IMR-90 (cell line): ENCODE measurements around the gene NBEA. TPM values are rescaled to one million over a fixed set of nuclear protein-coding genes. Genes with fewer than 3 reads are reported as not detected.

Experiments used
- ATAC-seq: fragments of 200-7000 bp; cut with Tn5 transposase; 2 replicates; pipeline ENCODE4 v1.9.1; 2020; ENCODE audit warnings: low read depth, mild to moderate bottlenecking, moderate library complexity
- BruUV-seq: library from RNA; stranded (reverse); fragments of 400-500 nt; replicated peaks from 2 replicates; lab custom pipeline; 2021; lab: Mats Ljungman, UMichigan
- CTCF ChIA-PET: fragments of 300-600 bp; formaldehyde crosslinking; extraction: SDS; loops from one replicate; lab custom pipeline; 2021; ENCODE audit warnings: antibody characterized with exemption; lab: Yijun Ruan, JAX
- POLR2A ChIA-PET: fragments of 300-600 bp; sonication (Branson Sonifier 250); formaldehyde crosslinking; loops from one replicate; lab custom pipeline; 2022; ENCODE audit warnings: antibody characterized with exemption; ENCODE audit not compliant: unreplicated experiment; lab: Charles Lee
- DNase-seq: peaks from one replicate; pipeline ENCODE4 v3.0.0; 2013
- H2AFZ ChIP-seq: replicated peaks from 2 replicates; pipeline ENCODE3; 2013; ENCODE audit warnings: low read length, mild to moderate bottlenecking; ENCODE audit not compliant: poor library complexity
- H2AK5ac ChIP-seq: 2 replicates; pipeline ENCODE4 v1.6.1; 2013; ENCODE audit warnings: low read depth, low read length, inconsistent platforms
- H2AK9ac ChIP-seq: replicated peaks from 2 replicates; pipeline ENCODE3; 2013; ENCODE audit warnings: mild to moderate bottlenecking, low read depth, low read length, moderate library complexity; ENCODE audit not compliant: poor library complexity
- H2BK120ac ChIP-seq: 2 replicates; pipeline ENCODE4 v1.6.1; 2013; ENCODE audit warnings: low read depth, low read length, inconsistent platforms
- H2BK15ac ChIP-seq: 3 replicates; pipeline ENCODE4 v1.6.1; 2013; ENCODE audit warnings: low read depth, low read length, inconsistent platforms
- H2BK20ac ChIP-seq: 2 replicates; pipeline ENCODE4 v1.6.1; 2013; ENCODE audit warnings: low read depth, mild to moderate bottlenecking, inconsistent platforms, low read length, moderate library complexity
- H2BK5ac ChIP-seq: 2 replicates; pipeline ENCODE4 v1.6.1; 2013; ENCODE audit warnings: mild to moderate bottlenecking, low read depth, low read length, inconsistent platforms; ENCODE audit not compliant: poor library complexity, severe bottlenecking
- H3K14ac ChIP-seq: replicated peaks from 2 replicates; pipeline ENCODE4 v1.6.1; 2013; ENCODE audit warnings: low read depth, low read length, inconsistent platforms
- H3K18ac ChIP-seq: 2 replicates; pipeline ENCODE4 v1.6.1; 2013; ENCODE audit warnings: low read depth, low read length, control low read depth
- H3K23ac ChIP-seq: 2 replicates; pipeline ENCODE4 v1.6.1; 2013; ENCODE audit warnings: low read depth, low read length, inconsistent platforms
- H3K27ac ChIP-seq: 2 replicates; pipeline ENCODE4 v1.5.1; 2013; ENCODE audit warnings: mild to moderate bottlenecking, control low read depth, low read length; ENCODE audit not compliant: insufficient read depth
- H3K27me3 ChIP-seq: 2 replicates; pipeline ENCODE4 v1.6.1; 2013; ENCODE audit warnings: low read length; ENCODE audit not compliant: control insufficient read depth, insufficient read depth
- H3K36me3 ChIP-seq: 2 replicates; pipeline ENCODE4 v1.6.1; 2013; ENCODE audit warnings: low read length, mixed read lengths; ENCODE audit not compliant: control insufficient read depth, insufficient read depth
- H3K4ac ChIP-seq: 2 replicates; pipeline ENCODE4 v1.6.1; 2013; ENCODE audit warnings: low read depth, low read length, inconsistent platforms
- H3K4me1 ChIP-seq: 2 replicates; pipeline ENCODE4 v1.6.1; 2013; ENCODE audit warnings: low read length, mixed read lengths; ENCODE audit not compliant: control insufficient read depth, insufficient read depth
- H3K4me2 ChIP-seq: 2 replicates; pipeline ENCODE4 v1.6.1; 2013; ENCODE audit warnings: low read depth, mild to moderate bottlenecking, control low read depth, low read length, moderate library complexity
- H3K4me3 ChIP-seq: 2 replicates; pipeline ENCODE4 v1.5.1; 2013; ENCODE audit warnings: low read depth, mild to moderate bottlenecking, control low read depth, low read length, moderate library complexity; ENCODE audit not compliant: insufficient read depth
- H3K56ac ChIP-seq: 2 replicates; pipeline ENCODE4 v1.6.1; 2013; ENCODE audit warnings: low read length, inconsistent platforms; ENCODE audit not compliant: insufficient read depth; ENCODE audit errors: extremely low read depth
- H3K79me1 ChIP-seq, 2 experiments: 2 replicates each; pipeline ENCODE4 v1.6.1; 2013; ENCODE audit warnings: low read length in 2 of 2, inconsistent platforms in 1 of 2, low read depth in 1 of 2
- H3K9ac ChIP-seq: 2 replicates; pipeline ENCODE4 v1.6.1; 2013; ENCODE audit warnings: low read depth, low read length, control low read depth
- H3K9me1 ChIP-seq: 2 replicates; pipeline ENCODE4 v1.6.1; 2013; ENCODE audit warnings: low read length, inconsistent platforms; ENCODE audit not compliant: insufficient read depth
- H3K9me3 ChIP-seq: 2 replicates; pipeline ENCODE4 v1.6.1; 2013; ENCODE audit warnings: low read length; ENCODE audit not compliant: control insufficient read depth, insufficient read depth
- H4K20me1 ChIP-seq: 2 replicates; pipeline ENCODE4 v1.6.1; 2013; ENCODE audit warnings: low read length, inconsistent platforms; ENCODE audit not compliant: insufficient read depth
- H4K5ac ChIP-seq: 2 replicates; pipeline ENCODE4 v1.6.1; 2013; ENCODE audit warnings: mild to moderate bottlenecking, low read depth, low read length, control low read depth
- H4K8ac ChIP-seq, 2 experiments: 2 replicates each; pipeline ENCODE4 v1.6.1; 2013; ENCODE audit warnings: low read depth in 2 of 2, low read length in 2 of 2, control low read depth in 1 of 2, inconsistent platforms in 1 of 2
- H4K91ac ChIP-seq: 2 replicates; pipeline ENCODE4 v1.6.1; 2013; ENCODE audit warnings: low read depth, low read length, inconsistent platforms; ENCODE audit not compliant: insufficient read depth
- CHD1 ChIP-seq: IDR thresholded peaks from 2 replicates; pipeline ENCODE4 v1.6.1; 2012; ENCODE audit warnings: low read depth, low read length, improper control_type of control experiment
- MXI1 ChIP-seq: IDR thresholded peaks from 2 replicates; pipeline ENCODE4 v1.6.1; 2012; ENCODE audit warnings: low read depth, mild to moderate bottlenecking, low read length, moderate library complexity, borderline replicate concordance
- NFE2L2 ChIP-seq: fragments of 150-350 bp; IDR thresholded peaks from 2 replicates; pipeline ENCODE4 v1.6.1; 2016; ENCODE audit warnings: low read depth, mild to moderate bottlenecking, low read length
- WGBS, 2 experiments: methylation state at CpG; one replicate each; pipeline versions ENCODE4 v1.1.5 to v1.1.7; 2013; ENCODE audit warnings: missing lambda C conversion rate in 2 of 2; ENCODE audit not compliant: insufficient read length in 1 of 2; ENCODE audit errors: extremely low coverage in 2 of 2; 5-methylcytosine and 5-hydroxymethylcytosine counted together
- dilution Hi-C: fragments of 300-500 bp; cut with HindIII; formaldehyde crosslinking; loops from one replicate; pipeline ENCODE4 v1.14.3; 2018; ENCODE audit warnings: low sequenced_read_pairs; ENCODE audit not compliant: unreplicated experiment
- in situ Hi-C: fragments of 300-500 bp; cut with MboI; formaldehyde crosslinking; loops from 3 replicates; pipeline ENCODE4 v1.14.3; 2019; ENCODE audit warnings: low sequenced_read_pairs, inconsistent platforms, mixed read lengths
- intact Hi-C: fragments of 100-400 bp; cut with micrococcal nuclease; formaldehyde crosslinking; loops from 2 replicates; pipeline ENCODE4 v1.10.0; 2022
- polyA plus RNA-seq, 3 experiments: library from polyadenylated mRNA; depleted of rRNA; stranded (reverse); fragments of >200 nt; gene quantifications; 2 replicates each; pipeline ENCODE4 v1.2.3, GENCODE V29; 2012; ENCODE audit warnings: low replicate concordance in 1 of 3
- total RNA-seq: library from RNA; depleted of rRNA; stranded (reverse); fragments of >200 nt; gene quantifications from 2 replicates; pipeline ENCODE4 v1.2.3, GENCODE V29; 2012
- TF ChIP-seq, protein P1 (sequence below): conservative IDR thresholded peaks from 2 replicates; pipeline ENCODE4 v1.5.1; 2012; ENCODE audit warnings: mild to moderate bottlenecking, low read depth, low read length, improper control_type of control experiment

The NBEA gene
- total and polyA plus RNA-seq, 2 of the 4 experiments (the other 2 are of a cell fraction), result 0.82 to 2.2 TPM

GRCh38 chr13:35332134-35332533, 390.1 kb downstream of the NBEA start:
- Histone ChIP-seq H3K4me1 (no peaks in the 10 kb centered on the region), H2BK20ac (no peak overlapping the region), H2BK5ac (no peak overlapping the region), H2AFZ (no peak overlapping the region), H3K56ac (no peak overlapping the region), H2AK5ac (no peak overlapping the region), H3K4me3 (no peak overlapping the region), H3K79me1 (no peaks in the 10 kb centered on the region), H3K4me2 (no peak overlapping the region), H2BK120ac (no peak overlapping the region), H2BK15ac (no peak overlapping the region), H3K36me3 (no peaks in the 10 kb centered on the region), H3K9ac (no peak overlapping the region), H3K27me3 (no peaks in the 10 kb centered on the region), H4K8ac (no peak overlapping the region), H3K9me1 (no peaks in the 10 kb centered on the region), H4K5ac (no peak overlapping the region), H2AK9ac (no peak overlapping the region), H3K14ac (no peak overlapping the region), H3K4ac (no peak overlapping the region), H3K18ac (no peak overlapping the region), H3K23ac (no peak overlapping the region), H3K9me3 (no peaks in the 10 kb centered on the region), H4K20me1 (no peaks in the 10 kb centered on the region), H4K91ac (no peak overlapping the region), H3K27ac (no peak overlapping the region)
- dilution Hi-C loops, result no loop called here
- TF ChIP-seq, protein P1, sequence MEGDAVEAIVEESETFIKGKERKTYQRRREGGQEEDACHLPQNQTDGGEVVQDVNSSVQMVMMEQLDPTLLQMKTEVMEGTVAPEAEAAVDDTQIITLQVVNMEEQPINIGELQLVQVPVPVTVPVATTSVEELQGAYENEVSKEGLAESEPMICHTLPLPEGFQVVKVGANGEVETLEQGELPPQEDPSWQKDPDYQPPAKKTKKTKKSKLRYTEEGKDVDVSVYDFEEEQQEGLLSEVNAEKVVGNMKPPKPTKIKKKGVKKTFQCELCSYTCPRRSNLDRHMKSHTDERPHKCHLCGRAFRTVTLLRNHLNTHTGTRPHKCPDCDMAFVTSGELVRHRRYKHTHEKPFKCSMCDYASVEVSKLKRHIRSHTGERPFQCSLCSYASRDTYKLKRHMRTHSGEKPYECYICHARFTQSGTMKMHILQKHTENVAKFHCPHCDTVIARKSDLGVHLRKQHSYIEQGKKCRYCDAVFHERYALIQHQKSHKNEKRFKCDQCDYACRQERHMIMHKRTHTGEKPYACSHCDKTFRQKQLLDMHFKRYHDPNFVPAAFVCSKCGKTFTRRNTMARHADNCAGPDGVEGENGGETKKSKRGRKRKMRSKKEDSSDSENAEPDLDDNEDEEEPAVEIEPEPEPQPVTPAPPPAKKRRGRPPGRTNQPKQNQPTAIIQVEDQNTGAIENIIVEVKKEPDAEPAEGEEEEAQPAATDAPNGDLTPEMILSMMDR, result no peak
- TF ChIP-seq NFE2L2 (no peak), MXI1 (no peak), CHD1 (no peak)
- ChIA-PET POLR2A (no interaction called here), CTCF (no interaction called here)
- in situ Hi-C loops, result no loop called here
- BruUV-seq, result no TSS peak
- ATAC-seq, result no peak
- no peak for DNase-seq
- 60% methylated on average over 1 of the region's 3 CpGs; no CpG with 5 or more reads in 1 of the 2 experiments for WGBS, 2 experiments
- intact Hi-C loops, result no loop called here
